SK-N-SH (cell line): Measurements from ENCODE around the gene SP1. TPM values are rescaled to one million over a fixed set of nuclear protein-coding genes. Genes with fewer than 3 reads are reported as not detected.

Experiments
- CTCF ChIA-PET: fragments of 300-600, 350-600 bp; formaldehyde crosslinking; extraction: SDS; loops from one replicate; lab custom pipeline; 2021; lab: Yijun Ruan, JAX
- POLR2A ChIA-PET: fragments of 350-600 bp; sonication (Branson Sonifier 250); formaldehyde crosslinking; extraction: SDS; loops from one replicate; lab custom pipeline; 2020; ENCODE audit warnings: antibody characterized with exemption, inconsistent platforms; lab: Yijun Ruan, JAX
- DNase-seq: peaks from one replicate; pipeline ENCODE4 v3.0.0; 2012
- H2AFZ ChIP-seq: fragments of 200-600 bp; sonication (generic); 2 replicates; pipeline ENCODE4 v1.8.1; 2016; ENCODE audit warnings: antibody characterized with exemption, mild to moderate bottlenecking, low read depth
- H3F3A ChIP-seq: fragments of 200-600 bp; sonication (generic); replicated peaks from 2 replicates; pipeline ENCODE3; 2016; ENCODE audit warnings: antibody characterized with exemption, mild to moderate bottlenecking; ENCODE audit not compliant: insufficient read depth
- H3K27ac ChIP-seq, 2 experiments: fragments of 200-500 bp in 1 of 2; fragments of 200-600 bp in 1 of 2; sonication (Bioruptor generic) in 1 of 2; sonication (generic), shearing (Covaris generic) in 1 of 2; 2 replicates each; pipeline versions ENCODE4 v1.5.1 to v1.6.1; 2014 to 2016; ENCODE audit warnings: low read depth in 2 of 2, inconsistent platforms in 1 of 2, low read length in 1 of 2, mild to moderate bottlenecking in 1 of 2, mixed read lengths in 1 of 2
- H3K27me3 ChIP-seq: fragments of 200-600 bp; sonication (generic), shearing (Covaris generic); 2 replicates; pipeline ENCODE4 v1.6.1; 2016; ENCODE audit warnings: mixed run types; ENCODE audit not compliant: insufficient read depth
- H3K36me3 ChIP-seq, 2 experiments: fragments of 200-500 bp in 1 of 2; fragments of 200-600 bp in 1 of 2; sonication (Bioruptor generic) in 1 of 2; sonication (generic) in 1 of 2; replicated peaks in 1 of 2; 2 replicates each; pipeline versions ENCODE3 to v1.5.1; 2014 to 2016; ENCODE audit warnings: low read length in 1 of 2, mild to moderate bottlenecking in 1 of 2; ENCODE audit not compliant: insufficient read depth in 2 of 2, control insufficient read depth in 1 of 2
- H3K4me1 ChIP-seq, 2 experiments: fragments of 200-500 bp in 1 of 2; fragments of 200-600 bp in 1 of 2; sonication (Bioruptor generic) in 1 of 2; sonication (generic), shearing (Covaris generic) in 1 of 2; 2 replicates each; pipeline versions ENCODE4 v1.5.1 to v1.6.1; 2014 to 2016; ENCODE audit warnings: low read depth in 1 of 2, low read length in 1 of 2, mixed run types in 1 of 2; ENCODE audit not compliant: insufficient read depth in 2 of 2, control insufficient read depth in 1 of 2
- H3K4me2 ChIP-seq: fragments of 200-600 bp; sonication (generic), shearing (Covaris generic); 2 replicates; pipeline ENCODE4 v1.6.1; 2017; ENCODE audit warnings: mixed run types
- H3K4me3 ChIP-seq, 2 experiments: fragments of 200-500 bp in 1 of 2; fragments of 200-600 bp in 1 of 2; sonication (Bioruptor generic) in 1 of 2; sonication (generic), shearing (Covaris generic) in 1 of 2; 2 replicates each; pipeline versions ENCODE4 v1.5.1 to v1.8.1; 2014 to 2016; ENCODE audit warnings: low read depth in 2 of 2, inconsistent platforms in 1 of 2, low read length in 1 of 2, mild to moderate bottlenecking in 1 of 2, mixed read lengths in 1 of 2, moderate library complexity in 1 of 2
- H3K79me2 ChIP-seq: fragments of 200-600 bp; sonication (generic); 2 replicates; pipeline ENCODE4 v1.8.1; 2017; ENCODE audit warnings: mild to moderate bottlenecking; ENCODE audit not compliant: insufficient read depth
- H3K9ac ChIP-seq: fragments of 200-600 bp; sonication (generic); 2 replicates; pipeline ENCODE4 v1.6.1; 2017; ENCODE audit warnings: mixed run types
- H3K9me2 ChIP-seq: fragments of 200-600 bp; sonication (generic); 2 replicates; pipeline ENCODE4 v1.6.1; 2017; ENCODE audit warnings: mixed run types
- H3K9me3 ChIP-seq: fragments of 200-600 bp; sonication (generic); 2 replicates; pipeline ENCODE4 v1.6.1; 2017; ENCODE audit warnings: mixed run types, mild to moderate bottlenecking, moderate library complexity
- H4K20me1 ChIP-seq: fragments of 200-600 bp; sonication (generic); 2 replicates; pipeline ENCODE4 v1.6.1; 2017; ENCODE audit warnings: mild to moderate bottlenecking, mixed run types; ENCODE audit not compliant: insufficient read depth
- ELF1 ChIP-seq: IDR thresholded peaks from 2 replicates; pipeline ENCODE4 v1.4.0; 2012
- FOSL2 ChIP-seq: IDR thresholded peaks from 2 replicates; pipeline ENCODE4 v1.4.0; 2012; ENCODE audit warnings: low read depth, mild to moderate bottlenecking, moderate library complexity, borderline replicate concordance
- FOXJ3 ChIP-seq: sonication (generic); formaldehyde crosslinking; IDR thresholded peaks from 2 replicates; pipeline ENCODE4 v1.5.1; 2020; ENCODE audit warnings: mild to moderate bottlenecking, missing genetic modification reagents
- GABPA ChIP-seq: IDR thresholded peaks from 2 replicates; pipeline ENCODE4 v1.4.0; 2012; ENCODE audit warnings: low read depth, mild to moderate bottlenecking
- MEF2A ChIP-seq: IDR thresholded peaks from 2 replicates; pipeline ENCODE4 v1.4.0; 2012; ENCODE audit warnings: low read depth, borderline replicate concordance
- NFIC ChIP-seq: IDR thresholded peaks from 2 replicates; pipeline ENCODE4 v1.4.0; 2012; ENCODE audit warnings: borderline replicate concordance
- NRF1 ChIP-seq: IDR thresholded peaks from 2 replicates; pipeline ENCODE4 v1.6.1; 2012; ENCODE audit warnings: low read depth, mild to moderate bottlenecking, low read length
- PBX3 ChIP-seq: IDR thresholded peaks from 2 replicates; pipeline ENCODE4; 2012
- POLR2AphosphoS5 ChIP-seq: IDR thresholded peaks from 2 replicates; pipeline ENCODE4 v1.6.1; 2012; ENCODE audit warnings: low read depth, low read length
- REST ChIP-seq: IDR thresholded peaks from 2 replicates; pipeline ENCODE4 v1.6.1; 2012; ENCODE audit warnings: mild to moderate bottlenecking, low read depth, low read length, moderate library complexity
- RFX5 ChIP-seq: IDR thresholded peaks from 2 replicates; pipeline ENCODE4 v1.6.1; 2012; ENCODE audit warnings: mild to moderate bottlenecking, improper control_type of control experiment, low read length
- RXRA ChIP-seq: IDR thresholded peaks from 2 replicates; pipeline ENCODE4 v1.4.0; 2012; ENCODE audit warnings: low read depth, mild to moderate bottlenecking, borderline replicate concordance
- TAF1 ChIP-seq: IDR thresholded peaks from 2 replicates; pipeline ENCODE4 v1.6.1; 2012; ENCODE audit warnings: low read depth, mild to moderate bottlenecking, low read length, moderate library complexity, borderline replicate concordance
- TCF12 ChIP-seq: IDR thresholded peaks from 2 replicates; pipeline ENCODE4 v1.4.0; 2012
- WGBS: methylation state at CpG from one replicate; pipeline ENCODE4 v1.1.6; 2017; ENCODE audit warnings: low lambda C conversion rate; 5-methylcytosine and 5-hydroxymethylcytosine counted together
- polyA plus RNA-seq, 3 experiments: library from polyadenylated mRNA; depleted of rRNA; stranded (reverse); fragments of >200 nt; gene quantifications; 2 replicates each; pipeline ENCODE4 v1.2.3, GENCODE V29; 2012

SP1 gene
- polyA plus RNA-seq, 1 of the 3 experiments (the other 2 are of a cell fraction): 12.9 TPM

GRCh38 chr12:53340398-53340797 lies 39.6 kb upstream of the SP1 start:
- no peaks in the 10 kb centered on the region for H4K20me1 ChIP-seq
- WGBS: 75% methylated on average over 9 of the region's 9 CpGs
- ChIA-PET CTCF (interaction anchor here (0.8 to 1.4 kb wide), 5 partner anchors 12 to 81 kb away, joined by 3 to 6 read pairs (median 5); partner anchors contain the start of gene AAAS), POLR2A (interaction anchor here (1.4 kb wide), 1 partner anchor 16 kb away, joined by 4 read pairs; no protein-coding TSS in a partner anchor)
- no peak overlapping the region for H3K4me3 ChIP-seq
- no peaks in the 10 kb centered on the region for H3K9me2 ChIP-seq
- H2AFZ ChIP-seq: no peak overlapping the region
- DNase-seq: peak; percentile 6
- peaks cover 16% of the 10 kb centered on the region; the same call in 1 of the 2 replicates for H3K27me3 ChIP-seq
- peaks cover 14% of the 10 kb centered on the region for H3F3A ChIP-seq
- H3K9ac ChIP-seq: no peak overlapping the region
- no peak overlapping the region for H3K4me2 ChIP-seq
- H3K9me3 ChIP-seq: no peaks in the 10 kb centered on the region
- no peak overlapping the region for H3K27ac ChIP-seq
- H3K36me3 ChIP-seq: no peaks in the 10 kb centered on the region
- no peak for TF ChIP-seq NRF1
- no peak for TF ChIP-seq POLR2AphosphoS5
- TF ChIP-seq FOXJ3 (CRISPR knock-in tag): no peak
- no peak for TF ChIP-seq RXRA
- no peak for TF ChIP-seq REST
- no peak for TF ChIP-seq TAF1
- TF ChIP-seq RFX5: no peak
- no peak for TF ChIP-seq GABPA
- TF ChIP-seq ELF1: no peak
- no peak for TF ChIP-seq PBX3
- no peak for TF ChIP-seq FOSL2
- peaks cover 0 to 14% of the 10 kb centered on the region in 2 experiments; a peak in 1 of 4 replicates for H3K4me1 ChIP-seq
- no peaks in the 10 kb centered on the region for H3K79me2 ChIP-seq

GRCh38 chr12:53343449-53343848 lies 36.5 kb upstream of the SP1 start:
- no peak for TF ChIP-seq TCF12
- no peak for TF ChIP-seq MEF2A
- TF ChIP-seq ELF1: no peak
- no peak for TF ChIP-seq NFIC
- Histone ChIP-seq H3K4me2 (no peak overlapping the region), H3K9ac (no peak overlapping the region), H3F3A (peaks cover 14% of the 10 kb centered on the region), H4K20me1 (no peaks in the 10 kb centered on the region), H3K36me3 (no peaks in the 10 kb centered on the region), H2AFZ (no peak overlapping the region), H3K4me1 (peaks cover 0 to 21% of the 10 kb centered on the region in 2 experiments; a peak in 2 of 4 replicates), H3K27me3 (no peaks in the 10 kb centered on the region), H3K9me2 (no peaks in the 10 kb centered on the region), H3K4me3 (no peak overlapping the region), H3K9me3 (no peaks in the 10 kb centered on the region), H3K79me2 (no peaks in the 10 kb centered on the region), H3K27ac (no peak overlapping the region)
- POLR2A ChIA-PET: interaction anchor here (3.3 to 3.4 kb wide), 2 partner anchors 19 to 35 kb away, joined by 19 to 105 read pairs; partner anchors contain the start of gene AAAS
- WGBS: 64% methylated on average over 3 of the region's 3 CpGs
- no peak for DNase-seq
- CTCF ChIA-PET: interaction anchor here (2.3 to 8.5 kb wide), 6 partner anchors 9 to 165 kb away, joined by 12 to 294 read pairs (median 26); partner anchors contain the start of genes AAAS, NPFF and SP7
